ENCODE measurements around the gene ARMC2.
"Not testable (repeated sequence)": the region's sequence is repeated elsewhere in the genome, so short reads cannot be mapped to it uniquely, and the experiment has no call there.

The ARMC2 gene, protein sequence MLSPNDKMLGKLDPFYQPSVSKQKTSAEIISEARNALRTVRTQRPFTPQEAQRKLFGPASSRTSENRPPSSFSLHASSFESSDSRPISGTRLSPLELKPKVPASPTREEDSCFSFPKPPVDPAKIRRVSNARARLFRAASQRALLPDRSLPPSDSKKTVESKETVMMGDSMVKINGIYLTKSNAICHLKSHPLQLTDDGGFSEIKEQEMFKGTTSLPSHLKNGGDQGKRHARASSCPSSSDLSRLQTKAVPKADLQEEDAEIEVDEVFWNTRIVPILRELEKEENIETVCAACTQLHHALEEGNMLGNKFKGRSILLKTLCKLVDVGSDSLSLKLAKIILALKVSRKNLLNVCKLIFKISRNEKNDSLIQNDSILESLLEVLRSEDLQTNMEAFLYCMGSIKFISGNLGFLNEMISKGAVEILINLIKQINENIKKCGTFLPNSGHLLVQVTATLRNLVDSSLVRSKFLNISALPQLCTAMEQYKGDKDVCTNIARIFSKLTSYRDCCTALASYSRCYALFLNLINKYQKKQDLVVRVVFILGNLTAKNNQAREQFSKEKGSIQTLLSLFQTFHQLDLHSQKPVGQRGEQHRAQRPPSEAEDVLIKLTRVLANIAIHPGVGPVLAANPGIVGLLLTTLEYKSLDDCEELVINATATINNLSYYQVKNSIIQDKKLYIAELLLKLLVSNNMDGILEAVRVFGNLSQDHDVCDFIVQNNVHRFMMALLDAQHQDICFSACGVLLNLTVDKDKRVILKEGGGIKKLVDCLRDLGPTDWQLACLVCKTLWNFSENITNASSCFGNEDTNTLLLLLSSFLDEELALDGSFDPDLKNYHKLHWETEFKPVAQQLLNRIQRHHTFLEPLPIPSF

DNA sequence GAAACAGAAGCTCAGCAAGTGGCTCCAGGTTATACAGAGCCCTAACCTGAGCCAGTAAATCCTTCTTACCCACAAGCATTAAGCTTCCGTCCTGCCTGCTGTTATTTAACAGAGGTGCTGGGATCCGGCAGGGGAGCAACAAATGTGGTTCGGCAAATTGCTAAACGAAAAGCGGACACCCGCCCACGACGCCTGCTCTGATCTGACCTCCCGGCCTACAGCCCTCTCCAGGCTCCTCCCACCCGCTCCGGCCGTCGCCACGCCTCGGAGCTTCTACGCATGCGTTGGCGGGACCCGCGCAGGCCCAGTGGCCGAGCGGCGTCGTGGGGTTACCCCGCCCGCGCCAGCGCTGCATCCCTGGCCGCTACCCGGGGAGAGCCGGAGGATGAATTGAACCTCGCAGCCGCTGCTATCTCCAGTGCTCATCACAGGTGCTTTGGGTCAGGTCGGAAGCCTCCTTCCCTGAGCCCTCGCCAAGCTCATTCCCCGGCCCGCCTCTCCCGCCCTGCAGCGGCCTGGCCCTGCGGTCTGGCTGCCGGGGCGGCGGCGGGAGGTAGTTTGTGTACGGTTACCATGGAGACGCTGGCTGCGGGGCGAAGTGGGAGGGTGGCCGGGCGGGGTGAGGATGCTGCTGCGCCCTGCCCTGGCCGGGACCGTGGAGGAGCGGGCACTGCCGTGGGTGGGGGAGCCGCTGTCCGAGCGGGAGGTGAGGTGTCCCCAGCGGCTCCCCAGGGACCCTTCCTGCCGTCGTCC is at the start of gene ARMC2:
ARMC2 (plus strand) TSS at position 307 of the 753 bp plus-strand sequence. CDS start 5,846 bp downstream, outside the sequence.
- DNase-seq, result peak; percentile 94 to 99

DNA sequence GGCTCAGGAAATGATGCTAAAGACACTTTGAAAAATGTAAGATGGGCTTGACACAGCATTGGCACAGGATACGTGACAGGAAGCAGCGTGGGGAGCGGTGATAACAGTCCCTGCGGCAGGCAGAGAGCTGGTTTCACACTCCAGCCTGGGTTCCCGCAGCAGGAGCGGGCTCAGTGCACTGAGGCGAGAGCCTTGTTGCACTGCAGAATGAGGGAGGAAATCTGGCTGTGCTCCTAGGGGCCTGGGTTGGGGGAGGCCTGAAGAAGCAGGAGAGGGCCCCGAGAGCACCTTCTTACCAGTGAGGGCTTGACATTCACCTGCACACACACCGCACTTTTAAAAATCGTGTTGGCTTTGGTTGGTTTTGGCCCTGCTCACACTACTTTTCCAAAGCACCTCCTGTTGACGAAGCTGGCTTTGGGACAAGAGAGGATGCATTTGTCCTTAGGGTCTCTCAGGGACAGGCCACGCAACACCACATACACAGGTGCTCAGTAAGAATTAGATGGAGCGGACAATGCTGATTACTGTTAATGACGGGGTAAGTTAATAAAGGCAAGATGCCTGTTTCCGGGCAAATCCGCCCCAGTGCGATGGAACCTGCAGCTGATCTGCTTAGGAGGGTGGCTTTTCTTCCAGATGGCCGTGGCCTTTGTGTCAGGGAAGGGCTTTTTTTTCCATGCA is 49.4 kb upstream of the ARMC2 start:
- DNase-seq, result no peak

DNA sequence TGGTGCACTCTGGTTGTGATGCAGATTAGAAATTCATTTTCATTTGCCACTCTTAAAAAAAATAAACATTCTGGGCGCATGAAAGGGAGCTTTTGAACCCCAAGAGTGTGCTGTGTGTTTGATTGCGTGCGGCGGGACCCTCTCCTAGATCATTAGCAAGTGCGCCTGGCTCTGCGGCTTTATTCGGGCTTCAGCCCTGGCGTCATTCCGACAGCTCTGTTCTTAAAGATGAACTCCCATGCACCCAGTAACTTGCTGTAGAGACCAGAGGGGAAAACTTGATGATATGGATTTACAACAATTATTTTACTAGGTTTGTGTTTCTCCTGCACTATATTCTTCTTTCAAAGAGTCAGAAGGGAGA is 48.9 kb upstream of the ARMC2 start:
- no peak for DNase-seq

DNA sequence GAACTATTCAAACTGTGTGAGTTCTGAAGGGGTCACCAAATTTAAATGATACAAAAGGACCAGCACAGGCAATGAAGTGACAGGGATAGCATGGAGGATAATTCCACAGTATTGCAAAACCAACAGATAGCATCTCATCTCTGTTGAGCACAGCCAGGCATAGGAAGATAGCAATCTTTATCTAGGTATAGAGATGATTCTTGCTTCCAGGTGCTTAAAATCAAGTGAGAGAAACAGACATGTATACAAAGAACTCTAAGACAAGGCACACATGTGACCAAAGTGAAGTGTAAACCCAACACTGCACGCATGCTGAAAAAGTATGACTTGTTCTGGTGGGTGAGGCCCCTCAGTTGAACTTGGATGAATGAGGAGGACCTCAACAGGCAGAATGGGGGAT is 48.4 kb upstream of the ARMC2 start:
- no peak for DNase-seq

DNA sequence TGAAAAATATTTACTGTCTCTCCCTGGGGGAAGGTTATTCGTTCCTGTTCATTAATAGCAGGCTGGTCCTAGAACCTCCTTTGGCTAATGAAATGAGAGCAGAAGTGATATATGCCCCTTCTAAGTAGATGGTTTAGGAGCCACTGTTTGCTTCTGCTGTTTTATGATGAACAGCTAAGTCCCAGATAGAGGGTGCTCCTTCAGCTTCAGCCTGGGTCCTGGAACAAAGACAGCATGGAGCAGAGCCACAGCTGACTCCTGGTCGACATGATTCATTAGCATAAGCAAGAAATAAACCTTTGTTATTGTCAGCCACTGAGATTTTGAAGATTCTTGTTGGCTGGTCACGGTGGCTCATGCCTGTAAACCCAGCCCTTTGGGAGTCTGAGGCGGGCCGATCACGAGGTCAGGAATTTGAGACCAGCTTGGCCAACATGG is 47.8 kb upstream of the ARMC2 start:
- no peak for DNase-seq

DNA sequence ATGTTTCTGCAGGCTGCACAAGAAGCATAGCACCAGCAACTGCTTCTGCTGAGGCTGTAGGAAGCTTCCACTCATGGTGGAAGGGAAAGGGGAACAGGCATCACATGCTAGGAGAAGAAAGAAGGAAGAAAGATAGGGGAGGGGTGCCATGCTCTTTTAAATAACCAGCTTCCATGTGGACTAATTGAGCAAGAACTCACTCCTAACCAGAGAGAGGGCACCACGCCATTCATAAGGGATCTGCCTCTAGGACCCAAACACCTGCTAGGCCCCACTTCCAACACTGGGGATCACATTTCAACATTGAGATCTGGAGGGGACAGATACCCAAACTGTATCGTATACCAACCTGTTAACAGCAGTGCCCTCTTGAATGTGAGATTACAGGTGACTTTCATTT is 46.9 kb upstream of the ARMC2 start:
- peak; percentile 36 to 46 for DNase-seq

DNA sequence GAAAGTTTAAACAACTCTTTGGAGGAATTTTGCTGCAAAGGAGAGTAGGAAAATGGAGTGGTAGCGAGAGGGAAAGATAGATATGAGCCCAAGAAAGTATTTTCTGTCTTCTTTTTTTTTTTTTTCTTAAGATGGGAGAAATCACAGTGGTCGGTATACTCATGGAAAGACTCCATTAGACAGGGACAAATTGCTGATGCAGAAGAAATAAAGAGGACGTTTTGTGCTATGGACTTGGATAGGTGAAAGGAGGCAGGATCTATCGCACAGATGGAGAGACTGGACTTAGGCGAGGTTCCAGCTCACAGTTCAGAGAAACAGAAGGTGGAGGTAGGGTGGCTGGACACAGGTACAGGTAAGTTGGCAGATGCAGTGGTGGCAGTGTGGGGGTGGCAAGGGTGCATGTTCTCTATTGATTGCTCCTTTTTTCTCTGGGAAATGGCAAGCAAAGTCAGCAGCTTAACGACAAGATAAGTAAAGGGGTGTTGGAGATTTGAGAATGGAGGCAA is 44.2 kb upstream of the ARMC2 start:
- DNase-seq, result no peak

DNA sequence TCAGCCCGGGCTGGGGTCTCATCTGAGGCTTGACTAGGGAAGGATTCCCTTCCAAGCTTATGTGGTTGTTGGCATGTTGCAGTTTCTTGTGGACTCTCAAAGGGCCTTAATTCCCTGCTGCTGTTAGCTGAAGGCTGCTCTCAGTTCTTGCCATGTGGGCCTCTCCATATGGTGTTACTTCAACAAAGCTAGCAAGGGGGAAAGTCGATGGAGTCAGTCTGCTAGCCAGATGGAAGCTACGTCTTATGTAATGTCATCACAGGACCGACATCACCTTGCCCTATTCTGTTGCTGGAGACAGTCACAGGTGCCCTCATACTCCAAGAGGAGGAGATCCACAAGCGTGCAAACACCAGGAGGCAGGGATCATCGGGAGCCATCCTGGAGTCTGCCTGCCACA is 43.3 kb upstream of the ARMC2 start:
- DNase-seq, result no peak

DNA sequence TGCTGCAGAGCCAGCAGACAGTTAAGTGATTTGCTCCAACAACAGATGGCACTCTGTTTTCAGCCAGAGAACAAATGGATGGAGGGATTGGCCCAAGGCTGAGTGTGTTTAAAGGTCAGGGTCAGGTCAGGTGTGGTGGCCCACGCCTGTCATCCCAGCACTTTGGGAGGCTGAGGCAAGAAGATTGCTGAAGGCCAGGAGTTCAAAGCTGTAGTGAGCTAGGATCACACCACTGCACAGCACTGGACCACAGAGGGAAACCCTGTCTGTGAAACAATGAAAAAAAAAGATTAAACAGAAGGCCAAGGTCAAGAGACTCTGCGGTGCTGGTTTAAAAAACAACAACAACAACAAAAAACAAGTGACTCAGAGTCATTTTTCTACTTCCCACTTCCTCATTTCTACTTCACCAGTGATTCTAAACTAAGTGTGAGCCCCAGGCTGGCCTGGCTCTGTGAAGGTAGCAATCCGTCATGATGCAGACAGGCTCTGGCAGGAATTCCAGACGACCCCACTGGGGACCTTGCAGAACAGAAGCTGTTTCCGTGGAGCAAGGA is 42.5 kb upstream of the ARMC2 start:
- peak; percentile 27 to 30 for DNase-seq

DNA sequence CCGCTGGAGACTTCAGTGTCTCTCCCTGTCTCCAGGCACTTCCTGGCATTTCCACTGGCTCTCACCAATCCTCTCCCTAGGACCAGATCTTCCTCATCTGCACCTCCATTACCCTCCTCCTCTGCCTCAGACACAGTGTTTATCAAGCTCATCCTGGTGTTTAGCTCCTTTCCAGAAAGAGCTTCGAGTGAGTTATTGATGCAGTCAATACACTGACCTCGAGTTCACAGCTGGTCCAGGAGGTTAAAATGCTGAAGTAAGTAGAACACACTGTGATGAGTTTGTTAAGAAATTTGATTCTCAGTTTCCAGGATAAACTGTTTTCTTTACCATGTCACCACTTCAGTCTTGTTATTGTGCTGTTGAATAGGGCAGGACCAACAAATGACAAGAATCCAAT is 42.1 kb upstream of the ARMC2 start:
- no peak for DNase-seq

DNA sequence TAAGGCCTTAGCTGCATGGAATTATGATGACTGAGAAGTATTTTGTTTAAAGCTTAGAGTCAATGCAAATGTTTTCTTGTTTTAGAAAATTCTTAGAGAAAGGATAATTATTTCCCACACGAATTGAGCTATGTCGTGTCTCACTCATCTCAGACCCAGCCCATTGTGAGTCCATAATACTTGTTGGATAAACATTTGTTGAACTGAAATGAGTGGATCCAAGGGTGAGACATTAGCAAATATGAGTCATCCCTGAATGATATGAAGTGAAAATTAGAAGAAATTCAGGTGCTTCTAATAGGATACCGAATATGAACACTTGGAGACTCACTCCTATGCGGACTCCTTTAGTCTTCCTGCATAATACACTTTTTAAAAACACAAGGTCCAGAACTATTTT is 41.6 kb upstream of the ARMC2 start:
- DNase-seq, result no peak

DNA sequence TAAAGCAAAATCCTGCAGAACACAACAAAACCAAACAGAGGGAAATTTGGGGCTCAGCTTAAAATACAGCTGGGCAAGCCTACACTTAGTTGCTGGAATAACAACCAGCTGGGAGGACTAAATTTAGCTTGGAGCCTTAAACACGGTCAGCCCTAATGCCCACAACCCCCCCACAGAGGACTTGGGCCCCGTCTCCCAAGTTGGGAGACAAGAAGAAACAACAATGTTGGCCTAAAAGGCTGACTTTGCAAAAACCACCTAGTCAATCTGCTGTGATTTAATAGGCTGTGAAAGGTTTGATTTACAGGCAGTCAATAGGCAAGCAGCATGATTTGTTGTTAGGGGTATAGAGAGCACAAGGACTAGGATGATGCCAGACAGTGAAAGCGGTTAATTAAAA is 40.3 kb upstream of the ARMC2 start:
- DNase-seq, result no peak

DNA sequence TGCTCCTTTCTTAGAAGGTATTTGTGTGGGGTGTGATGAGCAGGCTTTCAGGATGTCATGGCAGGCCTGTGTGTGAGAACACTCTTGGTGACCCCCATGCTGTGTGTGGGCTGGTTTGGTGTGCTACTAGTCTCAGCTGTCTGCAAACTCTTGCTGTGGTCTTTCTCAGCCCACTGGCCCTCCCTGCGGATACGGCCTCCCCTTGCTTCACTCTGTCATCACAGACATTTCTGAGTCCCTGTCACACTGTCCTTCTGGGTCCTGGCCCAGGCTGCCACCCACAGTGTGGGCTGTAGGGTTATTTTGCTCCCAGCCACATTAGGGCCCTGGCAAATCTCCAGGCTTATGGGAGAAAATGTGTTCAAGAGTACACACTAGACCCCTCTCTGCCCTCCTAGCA is 39.0 kb upstream of the ARMC2 start:
- no peak for DNase-seq

DNA sequence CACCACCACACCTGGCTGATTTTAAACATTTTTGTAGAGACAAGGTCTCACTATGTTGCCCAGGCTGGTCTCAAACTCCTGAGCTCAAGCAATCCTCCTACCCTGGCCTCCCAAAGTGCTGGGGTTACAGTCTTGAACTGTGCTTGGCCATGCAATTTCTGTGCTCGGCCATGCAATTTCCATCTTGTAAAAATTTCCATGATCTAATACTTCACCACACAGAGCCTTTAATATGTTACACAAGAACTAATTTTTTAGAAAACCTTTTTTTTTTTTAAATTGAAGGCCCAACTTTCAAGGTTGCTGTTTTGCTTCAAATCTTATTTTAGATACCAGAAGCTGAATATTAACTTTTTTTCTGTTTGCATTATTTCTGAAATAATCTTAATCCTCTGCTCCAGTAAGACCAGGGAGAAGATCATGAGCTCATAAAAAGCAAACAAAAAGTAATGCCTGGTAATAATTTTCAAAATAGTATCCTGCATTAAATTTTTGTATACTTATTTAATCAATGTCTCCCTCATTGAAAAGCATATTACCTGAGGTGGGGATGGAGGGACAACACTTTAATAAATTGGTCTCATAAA is 38.1 kb upstream of the ARMC2 start:
- DNase-seq, result no peak

DNA sequence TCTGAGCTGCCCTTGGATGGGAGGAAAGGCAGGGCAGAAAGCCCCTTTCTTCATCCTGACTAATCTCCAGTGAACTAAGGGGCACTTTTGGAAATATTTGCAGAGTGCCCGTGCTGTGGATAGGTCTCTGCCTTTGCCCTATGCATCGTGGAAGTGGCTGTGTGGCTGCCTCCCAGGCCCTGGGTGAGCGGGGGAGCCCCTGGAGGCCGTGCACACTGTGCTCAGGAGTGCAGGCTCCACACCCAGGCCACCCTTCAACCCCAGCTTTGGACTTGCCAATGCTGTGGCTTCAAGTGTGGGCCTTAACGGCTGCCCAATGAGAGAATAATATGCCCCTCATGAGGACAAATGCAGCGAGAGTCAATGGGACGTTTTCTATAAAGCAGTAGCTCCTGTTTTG is 36.7 kb upstream of the ARMC2 start:
- no peak for DNase-seq

DNA sequence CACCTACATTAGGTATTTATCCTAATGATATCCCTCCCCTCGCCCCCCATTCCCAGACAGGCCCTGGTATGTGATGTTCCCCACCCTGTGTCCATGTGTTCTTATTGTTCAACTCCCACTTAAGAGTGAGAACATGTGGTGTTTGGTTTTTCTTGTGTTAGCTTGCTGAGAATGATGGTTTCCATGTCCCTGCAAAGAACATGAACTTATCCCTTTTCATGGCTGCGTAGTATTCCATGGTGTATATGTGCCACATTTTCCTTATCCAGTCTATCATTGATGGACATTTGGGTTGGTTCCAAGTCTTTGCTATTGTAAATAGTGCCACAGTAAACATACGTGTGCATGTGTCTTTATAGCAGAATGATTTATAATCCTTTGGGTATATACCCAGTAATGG is 35.0 kb upstream of the ARMC2 start:
- not testable (repeated sequence) for DNase-seq

DNA sequence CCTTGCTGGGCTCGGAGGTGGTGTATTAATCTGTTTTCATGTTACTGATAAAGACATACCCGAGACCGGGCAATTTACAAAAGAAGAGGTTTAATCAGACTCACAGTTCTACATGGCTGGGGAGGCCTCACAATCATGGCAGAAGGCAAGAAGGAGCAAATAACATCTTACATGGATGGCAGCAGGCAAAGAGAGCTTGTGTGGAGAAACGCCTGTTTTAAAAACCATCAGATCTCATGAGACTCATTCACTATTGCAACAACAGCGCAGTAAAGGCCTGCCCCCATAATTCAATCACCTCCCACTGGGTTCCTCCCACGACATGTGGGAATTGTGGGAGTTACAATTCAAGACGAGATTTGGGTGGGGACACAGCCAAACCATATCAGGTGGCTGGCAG is 30.9 kb upstream of the ARMC2 start:
- DNase-seq, result not testable (repeated sequence)

DNA sequence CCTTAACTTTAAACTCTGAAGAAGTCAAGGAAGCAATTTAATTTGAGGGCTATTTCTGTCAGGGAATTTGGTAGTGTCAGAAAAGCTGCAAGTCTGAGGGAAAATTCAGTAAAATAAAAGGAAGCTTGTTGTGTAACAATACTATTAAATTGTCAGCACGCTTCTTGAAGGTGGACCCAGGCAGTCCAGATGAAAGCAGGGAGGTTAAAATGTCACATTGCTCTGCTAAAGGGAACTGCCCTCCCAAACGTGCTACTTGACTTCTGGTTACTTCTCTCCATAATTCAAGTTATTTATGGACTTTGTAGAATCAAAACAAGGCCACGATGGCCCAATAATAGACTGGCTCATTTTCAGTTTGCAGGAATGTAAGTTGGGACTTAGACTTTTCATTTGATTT is 28.2 kb upstream of the ARMC2 start:
- DNase-seq, result no peak

DNA sequence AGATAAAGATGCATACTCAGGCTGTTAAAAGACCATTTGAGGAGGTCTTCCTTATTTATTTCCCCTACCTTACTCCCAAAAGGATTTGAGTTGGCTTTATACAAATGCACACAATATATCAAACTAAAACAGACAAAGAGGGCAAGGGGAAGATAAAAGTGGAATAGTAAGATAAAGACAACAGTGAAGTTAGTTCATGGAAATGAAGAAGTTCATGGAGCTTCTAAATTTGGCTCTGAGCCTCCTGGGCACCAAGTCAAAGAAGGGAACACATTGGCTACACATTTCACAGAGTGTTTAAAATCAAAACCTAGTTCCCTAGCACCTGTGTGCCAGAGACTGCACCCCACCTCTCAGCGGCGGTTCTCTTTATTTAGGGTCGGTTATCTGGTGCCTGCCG is 25.8 kb upstream of the ARMC2 start:
- DNase-seq, result no peak

DNA sequence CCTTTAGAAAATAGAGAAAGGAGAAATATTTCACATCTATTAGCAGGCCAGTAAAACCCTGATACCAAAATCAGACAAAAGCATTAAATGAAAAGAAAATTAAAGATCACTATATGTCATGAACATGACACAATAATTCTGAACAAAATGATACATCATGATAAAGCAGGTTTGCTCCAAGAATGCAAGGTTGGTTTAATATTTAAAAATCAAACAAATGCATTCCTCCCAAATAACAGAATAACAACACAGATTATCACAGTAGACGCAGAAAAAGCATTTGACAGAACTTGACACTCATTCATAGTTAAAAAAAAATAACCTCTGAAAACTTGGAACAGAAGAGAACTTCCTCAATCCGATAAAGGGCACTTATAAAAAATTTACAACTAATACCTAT is 22.9 kb upstream of the ARMC2 start:
- no peak for DNase-seq

DNA sequence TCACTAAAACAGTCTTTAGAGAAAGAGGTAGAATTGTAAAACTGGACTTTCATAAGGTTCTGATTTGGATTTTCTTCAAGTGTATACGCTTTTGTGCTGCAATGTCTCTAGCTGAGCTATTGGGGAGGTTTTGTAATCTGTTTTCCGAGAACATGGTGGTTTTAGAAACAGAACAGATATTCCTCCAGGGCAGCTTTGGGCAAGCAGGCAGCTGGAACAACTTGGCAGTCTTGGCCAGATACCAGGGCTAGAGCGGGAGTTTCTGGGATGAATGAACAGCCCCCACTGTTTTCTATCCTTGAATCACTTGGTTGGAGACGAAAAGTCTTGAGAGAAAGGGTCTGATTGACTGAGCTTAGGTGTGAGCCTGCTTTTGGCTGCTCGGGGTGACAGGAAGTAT is 17.1 kb upstream of the ARMC2 start:
- no peak for DNase-seq

DNA sequence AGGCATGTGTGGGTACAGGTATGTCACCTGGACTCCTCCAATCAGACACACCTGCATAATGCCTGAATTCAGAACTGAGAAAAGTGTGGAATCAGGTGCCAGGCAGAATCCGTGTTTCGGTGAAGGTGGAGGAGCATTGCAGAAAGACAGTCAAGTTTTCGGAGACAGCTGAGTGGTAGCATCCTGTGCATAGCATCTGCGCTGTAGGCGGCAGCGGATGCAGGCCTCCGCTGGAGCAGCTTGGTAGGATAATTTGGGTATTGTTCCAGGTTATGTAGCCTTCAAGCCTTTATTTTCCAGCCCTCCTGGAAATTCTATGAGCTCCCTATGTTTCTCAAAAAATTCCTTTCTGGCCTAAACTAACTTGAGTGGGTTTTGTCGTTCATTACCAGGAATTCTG is 15.5 kb upstream of the ARMC2 start:
- DNase-seq, result no peak
